Dermis microvascular lymphatic vessel endothelial cell (primary cell): ENCODE data around the gene CIAO2A. TPM values are rescaled to one million over a fixed set of nuclear protein-coding genes. Genes with fewer than 3 reads are reported as not detected.
A peak's percentile ranks its signal among the peaks of the same experiment; 100 is the strongest.
"Not testable (repeated sequence)": the region's sequence is repeated elsewhere in the genome, so short reads cannot be mapped to it uniquely, and the experiment has no call there.

Experiments used
- DNase-seq, 2 donors: peaks; one replicate each; pipeline versions ENCODE4 v3.0.0 to v3.0.0-alpha.2; 2010; ENCODE audit warnings: low read depth in 2 of 2
- total RNA-seq: library from RNA; depleted of rRNA; stranded (reverse); fragments of >200 nt; gene quantifications from 2 replicates; pipeline ENCODE4 v1.2.1, GENCODE V29; 2014

Gene CIAO2A, protein sequence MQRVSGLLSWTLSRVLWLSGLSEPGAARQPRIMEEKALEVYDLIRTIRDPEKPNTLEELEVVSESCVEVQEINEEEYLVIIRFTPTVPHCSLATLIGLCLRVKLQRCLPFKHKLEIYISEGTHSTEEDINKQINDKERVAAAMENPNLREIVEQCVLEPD
- 29.2 and 44.4 TPM in 2 replicates for total RNA-seq

DNA sequence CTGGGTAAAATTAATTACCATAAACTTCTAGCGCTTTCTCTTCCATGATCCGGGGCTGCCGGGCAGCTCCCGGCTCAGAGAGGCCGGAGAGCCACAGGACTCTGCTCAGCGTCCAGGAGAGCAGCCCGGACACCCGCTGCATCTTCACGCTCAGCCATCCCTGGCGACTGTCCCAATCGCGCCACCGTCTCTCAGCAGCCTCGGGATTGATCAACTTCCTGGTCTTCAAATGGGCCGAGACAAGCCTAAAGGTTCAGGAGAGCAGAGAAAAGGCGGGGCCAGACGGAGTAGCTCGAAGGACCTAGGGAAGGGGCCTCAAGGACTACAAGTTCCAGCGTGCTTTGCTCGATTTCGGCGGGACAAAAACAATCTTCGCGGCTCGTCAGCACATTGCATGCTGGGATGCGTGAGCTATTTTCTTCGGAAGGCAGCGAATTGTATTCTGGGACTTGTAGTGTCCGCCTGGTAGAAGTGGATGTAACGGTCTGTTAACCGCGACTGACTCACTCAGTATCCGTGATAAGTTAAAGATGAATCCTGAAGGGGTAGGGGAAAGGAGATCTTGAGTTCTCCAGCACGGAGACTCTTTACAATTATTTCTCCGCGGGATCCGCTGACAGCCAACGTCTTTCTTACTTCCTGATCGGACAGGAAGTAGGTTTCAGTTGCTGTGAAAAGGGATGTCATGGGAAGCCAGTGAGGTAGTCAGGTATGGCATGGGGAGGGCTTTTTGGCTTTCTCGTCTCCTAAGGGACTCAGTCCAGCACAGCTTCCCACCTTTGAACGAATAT lies at the start of gene CIAO2A:
TSS of gene CIAO2A (minus strand) at position 212 of the 791 bp plus-strand sequence. CDS start at position 142, 70 bp downstream.
- peak; percentile 94 to 99 for DNase-seq

DNA sequence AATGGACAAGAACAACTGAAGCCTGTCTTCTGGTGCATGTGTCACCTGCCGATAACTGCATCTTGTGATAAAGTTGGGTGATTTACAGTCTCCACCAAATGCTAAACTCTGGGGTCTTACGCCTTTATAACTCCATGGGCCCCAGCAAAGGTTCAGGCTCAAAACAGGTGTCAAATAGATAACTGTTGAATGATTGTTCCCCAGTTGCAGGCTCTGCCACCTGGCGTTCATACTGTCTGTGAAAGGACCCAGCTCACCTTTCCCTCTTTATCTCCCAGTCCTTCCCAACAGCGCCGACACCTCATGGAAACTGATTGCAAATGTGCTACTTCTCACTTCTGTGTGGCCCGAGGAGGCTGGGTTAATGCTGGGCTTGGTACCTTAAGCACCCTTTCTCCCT lies 49.6 kb upstream of the CIAO2A start:
- no peak for DNase-seq

DNA sequence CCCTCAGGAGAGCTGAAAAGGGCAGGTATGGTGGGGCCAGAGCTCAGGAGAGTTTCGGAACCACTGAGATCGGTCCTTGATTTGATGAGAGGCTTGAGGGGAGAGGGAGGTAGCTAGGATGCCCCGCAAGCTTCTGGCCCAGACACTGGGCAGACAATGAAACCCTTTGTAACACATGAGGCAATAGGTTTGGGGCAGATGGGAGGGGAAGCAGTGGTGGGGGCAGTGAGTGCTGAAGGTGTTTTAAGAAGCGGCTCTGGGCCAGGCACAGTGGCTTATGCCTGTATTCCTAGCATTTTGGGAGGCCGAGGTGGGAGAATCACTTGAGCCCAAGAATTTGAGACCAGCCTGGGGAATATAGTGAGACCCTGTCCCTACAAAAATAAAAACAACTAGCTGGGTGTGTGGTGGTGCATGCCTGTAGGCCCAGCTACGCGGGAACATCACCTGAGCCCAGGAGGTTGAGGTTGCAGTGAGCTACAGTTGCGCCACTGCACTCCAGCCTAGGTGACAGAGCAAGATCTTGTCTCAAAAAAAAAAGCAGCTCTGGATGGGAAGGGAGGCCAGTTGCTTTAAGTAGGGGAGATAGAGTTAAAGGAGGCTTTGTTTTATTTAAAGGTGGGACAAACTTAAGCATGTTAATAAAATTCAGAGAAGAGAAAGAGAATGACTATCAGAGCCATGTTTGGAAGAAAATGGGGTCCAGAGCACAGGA lies 48.3 kb upstream of the CIAO2A start:
- no peak for DNase-seq

DNA sequence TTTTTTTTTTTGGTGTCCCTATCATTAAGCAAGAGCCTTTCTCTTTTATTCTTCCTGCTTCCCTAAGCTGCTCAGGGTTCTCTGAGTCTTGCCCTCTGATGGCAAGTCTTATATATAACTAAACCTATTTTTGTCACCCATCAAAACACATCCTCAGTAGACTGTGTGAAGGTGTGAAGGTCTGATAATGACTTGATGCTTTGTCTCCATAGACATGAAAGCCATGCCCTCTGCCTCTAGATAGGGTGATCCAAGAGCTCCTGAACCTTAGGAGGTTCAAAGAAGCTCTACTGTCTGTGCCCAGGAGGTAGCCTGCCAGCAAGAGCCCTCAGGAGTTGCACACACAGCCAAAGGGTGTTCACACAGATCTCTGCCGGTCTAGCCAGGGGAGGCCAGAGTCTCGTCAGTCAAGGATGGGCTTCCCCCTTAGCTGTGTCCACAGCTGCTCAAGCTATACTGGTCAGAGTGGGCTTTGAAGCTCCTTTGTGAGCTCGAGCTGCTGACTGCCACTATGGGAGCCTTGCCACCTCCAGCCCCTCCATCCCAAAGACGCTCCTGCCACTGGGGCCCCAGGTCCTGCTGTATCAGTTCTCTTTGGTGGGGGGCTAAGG lies 44.8 kb upstream of the CIAO2A start:
- no peak for DNase-seq

DNA sequence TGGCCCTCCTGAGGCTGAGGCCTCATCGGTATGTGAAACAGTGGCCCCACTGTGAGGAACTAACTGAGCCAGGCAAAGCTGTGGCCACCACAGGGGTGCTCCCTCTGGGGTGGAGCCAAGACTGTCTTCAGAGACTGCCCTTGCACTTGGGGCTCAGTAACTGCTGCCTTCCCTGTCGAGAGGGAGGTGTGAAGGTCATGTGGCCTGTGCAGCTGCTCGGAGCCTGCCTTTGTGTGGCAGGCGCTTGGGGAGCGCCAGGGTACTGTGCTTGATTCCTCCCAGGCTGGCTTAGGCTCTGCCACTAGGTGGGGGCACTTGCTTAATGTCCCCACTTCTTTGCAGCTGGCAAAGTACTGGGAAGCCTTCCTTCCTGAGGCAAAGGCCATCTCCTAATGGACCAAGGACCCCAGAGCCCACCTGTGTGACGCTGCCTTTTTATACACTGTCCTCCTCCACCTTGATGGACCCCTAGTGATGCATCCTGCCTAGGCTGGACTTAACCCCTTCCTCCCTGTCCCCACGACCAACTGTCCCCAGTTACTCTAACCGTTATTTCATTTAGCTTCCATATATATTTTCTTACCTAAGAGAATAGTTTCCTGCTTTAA lies 43.7 kb upstream of the CIAO2A start:
- no peak for DNase-seq

DNA sequence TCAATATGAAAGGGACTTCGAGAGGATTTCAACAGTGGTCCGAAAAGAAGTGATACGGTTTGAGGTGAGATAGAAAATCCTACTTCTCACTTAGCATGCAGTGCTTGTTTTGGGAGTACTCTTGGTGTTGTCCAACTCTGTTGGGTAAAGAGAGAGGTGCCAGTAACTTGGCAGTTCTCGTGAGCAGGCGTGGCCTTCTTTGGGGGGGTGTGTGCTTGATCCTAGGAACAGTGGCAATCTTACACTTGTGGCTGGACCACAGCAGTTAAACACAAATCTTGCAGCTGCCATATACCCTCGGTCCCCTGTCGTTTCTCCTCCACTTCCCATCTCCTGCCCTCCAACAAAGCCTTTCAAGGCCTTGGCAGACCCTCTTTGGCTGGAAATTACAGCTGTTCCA lies 42.7 kb upstream of the CIAO2A start:
- DNase-seq = no peak

DNA sequence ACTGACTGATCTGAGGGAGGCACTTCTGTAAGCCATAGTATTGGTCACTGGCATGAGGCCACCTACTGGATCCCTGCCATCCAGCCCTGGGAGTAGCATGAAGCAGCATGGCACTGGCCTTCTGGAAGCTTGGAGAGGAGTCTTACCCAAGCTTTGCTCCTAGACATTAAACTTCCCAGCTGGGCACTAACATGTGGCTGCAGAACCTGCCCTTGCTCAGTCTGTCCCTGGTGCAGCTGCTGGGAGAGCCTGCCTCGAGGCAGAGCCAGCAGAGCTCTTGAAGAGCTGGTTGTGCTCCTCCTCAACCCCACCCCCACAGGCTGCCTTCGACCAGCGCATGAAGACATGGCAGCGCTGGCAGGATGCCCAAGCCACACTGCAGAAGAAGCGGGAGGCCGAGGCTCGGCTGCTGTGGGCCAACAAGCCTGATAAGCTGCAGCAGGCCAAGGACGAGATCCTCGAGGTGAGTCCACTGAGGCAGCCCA lies 40.7 kb upstream of the CIAO2A start:
- DNase-seq = no peak

DNA sequence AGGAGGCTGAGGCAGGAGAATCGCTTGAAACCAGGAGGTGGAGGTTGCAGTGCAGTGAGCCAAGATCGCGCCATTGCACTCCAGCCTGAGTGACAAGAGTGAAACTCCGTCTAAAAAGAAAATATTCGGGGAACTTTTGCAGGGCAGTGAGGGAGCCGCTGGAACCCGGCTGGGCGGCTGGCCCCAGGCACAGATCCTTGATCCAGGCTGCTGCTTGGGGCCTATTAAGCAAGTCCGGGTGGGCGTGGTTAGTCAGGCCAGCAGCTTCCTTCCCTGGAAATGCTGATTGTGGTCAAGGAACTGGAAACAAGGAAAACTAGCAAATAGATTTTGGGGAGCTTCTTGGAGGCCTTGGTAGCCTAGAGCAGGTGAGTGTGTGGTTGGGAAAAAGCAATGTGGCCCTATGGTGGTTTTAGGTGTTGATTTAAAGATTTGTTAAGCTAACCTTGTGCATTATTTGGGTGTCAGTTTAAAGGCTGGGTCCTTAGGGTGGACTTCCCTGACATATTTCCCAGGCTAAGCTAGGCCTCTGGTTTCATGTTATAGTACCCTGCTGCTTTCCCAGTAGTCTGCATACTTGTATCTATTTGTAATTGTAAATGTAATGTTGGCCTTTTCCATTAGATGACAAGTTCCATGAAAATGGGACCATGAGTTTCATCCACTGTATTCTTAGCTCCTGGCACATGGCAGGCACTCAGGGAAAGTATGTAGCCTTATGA lies 40.1 kb upstream of the CIAO2A start:
- DNase-seq = no peak

DNA sequence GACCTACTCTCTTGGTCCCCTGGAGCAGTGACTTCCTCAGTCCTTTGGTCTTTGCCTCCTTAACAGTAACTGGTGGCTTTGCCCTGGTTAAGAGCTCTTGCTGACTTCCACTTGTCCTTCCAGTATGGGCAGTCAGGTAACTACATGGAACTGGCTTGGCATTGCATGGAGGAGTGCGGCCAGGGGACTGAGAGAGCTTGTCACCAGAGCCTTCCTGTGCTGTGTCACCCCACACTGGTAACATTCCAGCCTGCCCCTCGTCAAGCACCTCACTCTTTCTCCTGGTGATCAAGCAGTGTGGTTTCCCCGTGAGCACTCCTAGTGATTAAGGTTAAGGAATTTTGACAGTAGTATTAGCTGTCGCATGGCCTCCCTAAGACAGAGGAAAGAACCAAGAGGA lies 38.6 kb upstream of the CIAO2A start:
- DNase-seq = no peak

DNA sequence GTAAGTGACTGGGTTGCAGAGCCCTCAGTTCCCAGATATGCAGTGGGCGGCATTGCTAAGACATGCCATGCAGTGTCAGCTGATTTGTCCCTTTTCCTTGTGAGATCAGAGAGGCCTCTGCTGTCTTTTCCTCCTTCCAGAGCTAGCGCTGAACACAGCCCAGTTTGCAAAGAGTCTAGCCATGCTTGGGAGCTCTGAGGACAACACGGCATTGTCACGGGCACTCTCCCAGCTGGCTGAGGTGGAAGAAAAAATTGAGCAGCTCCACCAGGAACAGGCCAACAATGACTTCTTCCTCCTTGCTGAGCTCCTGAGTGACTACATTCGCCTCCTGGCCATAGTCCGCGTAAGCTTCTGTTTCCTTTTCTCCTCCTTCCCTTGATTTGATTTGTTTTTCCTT lies 37.9 kb upstream of the CIAO2A start:
- no peak for DNase-seq

DNA sequence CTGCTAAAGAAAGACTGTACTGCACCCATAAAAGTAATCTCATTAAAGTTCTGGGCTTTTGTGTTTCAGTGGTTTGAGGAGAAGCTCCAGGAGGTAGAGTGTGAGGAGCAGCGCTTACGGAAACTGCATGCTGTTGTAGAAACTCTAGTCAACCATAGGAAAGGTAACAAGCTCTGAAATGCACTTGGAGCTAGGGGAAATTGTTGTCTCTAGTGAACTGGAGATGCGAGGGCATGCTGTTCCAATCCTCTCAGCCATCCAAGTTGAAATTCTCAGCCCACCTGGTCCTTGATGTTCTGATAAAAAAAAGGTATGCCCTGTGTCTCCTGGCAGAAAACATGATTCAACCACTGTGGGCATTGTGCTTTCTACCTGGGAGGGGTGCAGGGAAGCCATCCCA lies 36.5 kb upstream of the CIAO2A start:
- DNase-seq = no peak

DNA sequence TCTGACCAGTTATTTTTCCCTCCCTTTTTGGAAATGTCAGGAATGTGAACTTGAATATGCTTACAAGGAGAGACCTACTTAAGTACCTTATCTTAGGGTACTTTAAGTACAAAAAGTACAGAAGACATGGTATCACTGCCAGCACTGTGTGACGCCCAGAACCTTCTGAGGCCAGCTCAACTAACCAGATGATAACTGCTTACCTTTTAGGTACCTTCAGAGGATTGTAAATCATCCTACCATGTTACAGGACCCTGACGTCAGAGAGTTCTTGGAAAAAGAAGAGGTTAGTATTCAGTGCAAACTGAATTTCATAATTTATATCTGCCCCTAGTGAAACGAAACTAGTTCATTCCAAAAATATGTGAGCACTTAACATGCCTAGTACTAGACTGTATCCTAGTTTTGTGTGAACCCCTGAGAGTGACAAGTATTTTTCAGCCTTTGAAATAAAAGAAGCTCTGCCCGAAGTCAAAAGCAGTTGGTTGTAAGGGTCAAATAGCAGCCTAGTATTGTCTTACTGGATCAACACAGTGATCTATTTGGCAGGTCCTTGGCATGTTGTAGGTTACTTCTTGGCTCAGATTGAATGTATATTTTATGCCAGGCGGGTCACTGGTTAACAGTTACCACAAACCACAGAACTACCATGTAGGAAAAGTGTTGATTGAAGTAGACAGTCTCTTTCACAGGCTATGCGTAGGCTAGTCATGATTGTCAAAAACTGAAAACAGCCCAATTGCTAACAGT lies 34.1 kb upstream of the CIAO2A start:
- no peak for DNase-seq

DNA sequence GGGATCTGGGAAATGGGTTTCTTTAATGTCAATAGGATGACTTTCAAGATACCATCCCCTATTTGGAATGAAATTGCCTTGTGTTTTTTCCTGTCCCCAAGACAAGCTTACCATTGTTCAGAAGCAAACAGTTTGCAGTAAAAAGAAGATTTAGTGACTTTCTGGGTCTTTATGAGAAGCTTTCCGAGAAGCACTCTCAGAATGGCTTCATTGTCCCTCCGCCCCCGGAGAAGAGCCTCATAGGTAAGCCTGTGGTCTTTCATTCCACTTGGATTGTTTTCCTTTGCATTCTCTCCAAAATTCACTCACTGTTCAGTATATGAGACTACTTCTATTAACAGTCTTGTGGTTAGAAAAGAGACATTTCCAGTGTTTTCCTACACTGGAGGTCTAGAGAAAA lies 32.3 kb upstream of the CIAO2A start:
- no peak for DNase-seq

DNA sequence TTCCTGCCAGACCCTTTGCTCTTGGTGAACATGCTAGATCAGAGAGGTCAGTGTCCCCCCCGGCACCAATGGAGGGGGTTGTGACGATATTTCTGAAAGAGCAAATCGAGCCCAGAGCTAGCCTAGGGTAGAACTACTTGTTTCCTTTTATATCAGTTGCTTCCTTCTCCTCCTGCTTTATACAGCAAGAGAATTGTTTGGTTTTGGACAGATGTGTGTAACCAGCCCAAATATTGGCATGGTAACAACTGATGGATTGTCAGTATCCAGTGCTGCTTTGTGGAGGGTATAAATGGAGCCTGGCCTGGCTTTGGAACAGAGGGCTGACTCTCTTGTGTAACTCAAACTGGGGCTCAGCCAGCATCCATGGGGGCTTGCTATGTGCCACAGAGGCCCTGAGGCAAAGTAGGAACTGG lies 29.3 kb upstream of the CIAO2A start:
- DNase-seq = no peak

DNA sequence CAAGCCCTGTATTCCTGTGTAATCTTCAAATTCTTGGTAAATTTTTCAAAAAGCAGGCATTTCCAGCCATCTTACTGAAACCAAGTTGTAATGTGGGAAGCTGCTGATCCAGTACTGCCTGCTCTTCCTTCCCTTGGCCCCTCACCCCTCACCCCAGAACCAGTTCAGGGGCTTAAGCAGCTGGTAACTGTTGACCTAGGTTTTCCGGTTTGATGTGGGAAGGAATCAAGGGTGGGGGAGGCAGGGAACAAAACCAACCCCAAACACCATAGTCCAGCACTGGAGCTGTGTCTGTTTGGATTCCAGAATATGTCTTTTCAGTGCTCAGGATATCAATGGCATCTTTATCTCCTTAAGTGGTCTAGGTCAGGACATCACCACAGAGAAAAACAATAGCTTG lies 28.8 kb upstream of the CIAO2A start:
- no peak for DNase-seq

DNA sequence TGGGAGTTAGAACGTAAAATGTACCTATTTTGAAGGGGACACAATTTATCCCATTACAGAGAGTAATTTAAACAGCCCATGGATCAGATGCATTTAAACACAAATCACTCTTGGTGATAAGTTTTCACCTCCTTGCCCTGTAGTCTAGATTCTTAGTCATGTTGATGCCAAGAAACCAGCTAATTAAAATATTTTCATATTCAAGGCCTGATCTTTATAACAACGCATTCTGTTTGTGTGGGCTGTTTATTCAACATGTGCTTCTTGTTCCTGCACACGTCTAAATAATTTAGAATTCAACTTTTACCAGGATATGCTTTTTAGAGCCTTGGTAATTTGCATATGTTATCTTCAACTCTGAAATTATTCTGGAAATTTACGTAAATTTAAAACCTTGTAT lies 28.0 kb upstream of the CIAO2A start:
- DNase-seq = no peak

DNA sequence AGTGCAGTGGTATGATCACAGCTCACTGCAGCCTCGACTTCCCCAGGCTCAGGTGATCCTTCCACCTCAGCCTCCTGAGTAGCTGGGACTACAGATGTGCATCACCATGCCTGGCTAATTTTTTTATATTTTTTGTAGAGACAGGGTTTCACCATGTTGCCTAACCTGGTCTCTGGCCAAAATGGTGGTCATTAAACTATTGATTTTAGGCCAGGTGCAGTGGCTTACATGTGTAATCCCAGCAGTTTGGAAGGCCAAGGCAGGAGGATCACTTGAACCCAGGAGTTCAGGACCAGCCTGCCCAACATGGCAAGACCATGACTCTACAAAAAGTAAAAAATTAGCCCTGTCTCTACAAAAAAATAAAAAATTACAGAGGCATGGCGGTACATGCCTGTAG lies 26.7 kb upstream of the CIAO2A start:
- DNase-seq = not testable (repeated sequence)

DNA sequence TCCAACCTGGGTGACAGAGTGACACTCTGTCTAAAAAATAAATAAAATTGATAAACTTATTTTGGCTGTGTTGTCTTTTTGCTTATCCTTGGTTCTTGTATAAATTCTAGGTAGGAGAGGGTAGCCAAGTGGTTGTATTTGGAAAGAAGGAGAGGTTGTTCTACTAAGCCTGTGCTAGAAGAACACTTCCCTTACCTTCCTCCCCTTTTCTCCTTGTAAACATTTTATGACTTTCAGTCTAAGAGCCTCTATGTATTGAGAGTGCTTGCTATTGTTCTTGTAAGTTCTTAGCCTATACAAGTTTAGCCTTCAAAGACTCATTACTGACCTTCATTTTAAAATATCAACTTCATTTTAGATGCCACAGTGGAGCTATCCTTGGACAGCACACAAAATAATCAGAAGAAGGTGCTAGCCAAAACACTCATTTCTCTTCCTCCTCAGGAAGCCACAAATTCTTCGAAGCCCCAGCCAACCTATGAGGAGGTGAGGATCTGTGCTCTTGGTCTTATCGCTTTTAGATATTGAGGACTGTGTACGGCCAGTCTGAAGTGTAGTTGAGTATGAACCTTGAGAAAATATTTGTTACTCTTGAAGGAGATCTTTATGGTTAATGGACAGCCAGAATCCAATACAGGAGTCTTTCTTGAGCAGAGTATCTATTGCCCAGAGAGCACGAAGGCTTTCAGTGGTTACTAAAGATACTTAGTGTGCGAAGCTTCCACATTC lies 24.3 kb upstream of the CIAO2A start:
- no peak for DNase-seq

DNA sequence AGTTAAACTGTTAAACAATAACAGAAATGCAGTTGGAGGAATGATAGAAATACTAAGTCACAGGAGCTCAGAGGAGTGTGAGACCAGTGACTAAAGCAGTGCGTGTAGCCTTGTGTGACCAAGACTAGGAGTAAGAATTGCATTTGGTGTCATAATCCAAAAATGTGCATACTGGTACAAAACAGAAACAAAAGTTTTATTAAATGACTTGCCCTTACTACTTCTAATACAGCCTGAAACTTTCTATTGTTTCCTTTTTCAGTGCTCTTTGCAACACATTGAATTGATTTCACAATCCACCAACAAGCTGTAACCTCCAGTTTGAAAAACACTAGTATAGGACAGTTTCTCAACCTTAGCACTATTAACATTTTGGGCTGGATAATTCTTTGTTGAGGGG lies 19.3 kb upstream of the CIAO2A start:
- DNase-seq = no peak
